Erythroblast (primary cell): ENCODE measurements around the gene STAT1.

Source experiments
- GATA1 ChIP-seq: IDR thresholded peaks from 2 replicates; pipeline ENCODE4 v1.6.1; 2011; ENCODE audit warnings: low read depth, mild to moderate bottlenecking, control low read depth, low read length, moderate library complexity
- POLR2A ChIP-seq: IDR thresholded peaks from 2 replicates; pipeline ENCODE4 v1.6.1; 2011; ENCODE audit warnings: mild to moderate bottlenecking, low read length

DNA sequence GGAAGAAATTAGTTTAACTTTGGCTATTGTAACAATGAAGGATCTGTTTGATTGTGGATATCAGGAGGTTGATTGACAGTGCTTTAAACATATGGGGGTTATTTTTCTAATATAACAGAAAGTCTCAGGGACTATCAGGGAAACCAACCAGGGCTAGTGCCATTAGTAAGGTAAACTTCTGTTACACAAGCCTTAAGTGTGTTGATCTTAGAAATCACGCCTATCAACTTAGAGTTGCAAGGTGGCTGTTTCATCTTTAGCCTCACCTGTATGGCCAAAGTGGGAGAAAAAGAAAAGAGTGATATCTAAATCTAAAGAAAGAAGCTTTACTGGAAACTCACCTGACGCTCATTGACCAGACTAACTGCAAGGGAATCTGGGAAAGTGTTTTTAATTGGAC is 71.3 kb downstream of the STAT1 start:
- TF ChIP-seq POLR2A (no peak), GATA1 (no peak)
